Epithelial cell of esophagus (primary cell): ENCODE measurements around the gene SYNGR1.

ENCODE experiments used
- DNase-seq: peaks from one replicate; pipeline ENCODE4 v3.0.0; 2010; ENCODE audit warnings: low read depth
- H3K4me3 ChIP-seq: 2 replicates; pipeline ENCODE4 v1.5.1; 2011; ENCODE audit warnings: mild to moderate bottlenecking, low read length, control low read depth
- CTCF ChIP-seq: IDR thresholded peaks from 2 replicates; pipeline ENCODE4 v1.5.1; 2011; ENCODE audit warnings: low read depth, mild to moderate bottlenecking, low read length, control low read depth, inconsistent platforms; ENCODE audit not compliant: insufficient read depth; ENCODE audit errors: missing control alignments

SYNGR1 gene

GRCh38 chr22:39360242-39360641 lies 10.5 kb downstream of the SYNGR1 start:
- DNase-seq = no peak
- no peak overlapping the region for H3K4me3 ChIP-seq
- no peak for TF ChIP-seq CTCF

GRCh38 chr22:39360674-39361413 lies 11.1 kb downstream of the SYNGR1 start:
- peak; percentile 83 for DNase-seq
- no peak overlapping the region for H3K4me3 ChIP-seq
- TF ChIP-seq CTCF = no peak

GRCh38 chr22:39361496-39361895 lies 11.7 kb downstream of the SYNGR1 start:
- H3K4me3 ChIP-seq = no peak overlapping the region
- TF ChIP-seq CTCF = no peak
- no peak for DNase-seq

- no peak overlapping the region for H3K4me3 ChIP-seq
- no peak for DNase-seq
Measured at GRCh38 chr22:39362271-39362670, 12.5 kb downstream of the SYNGR1 start.

GRCh38 chr22:39362932-39363331 lies 13.1 kb downstream of the SYNGR1 start:
- H3K4me3 ChIP-seq = no peak overlapping the region
- TF ChIP-seq CTCF = no peak
- no peak for DNase-seq

More at GRCh38 chr22:39362271-39362670, 12.5 kb downstream of the SYNGR1 start:
- TF ChIP-seq CTCF = no peak

- TF ChIP-seq CTCF = no peak
- no peak for DNase-seq
- H3K4me3 ChIP-seq = no peak overlapping the region
Measured at GRCh38 chr22:39363751-39364515, 14.1 kb downstream of the SYNGR1 start.
